Activated naive CD4-positive, alpha-beta T cell treated with anti-CD3 and anti-CD28 coated beads, Interleukin-2, amount 50 U/mL, for 72 hours (primary cell): ENCODE data around the gene KRT77. TPM values are rescaled to one million over a fixed set of nuclear protein-coding genes. Genes with fewer than 3 reads are reported as not detected.
A peak's percentile ranks its signal among the peaks of the same experiment; 100 is the strongest.

Experiments
- ATAC-seq, 2 donors: fragments of 150-1000 bp; cut with Tn5 transposase; 2 replicates each; pipeline ENCODE4 v1.10.0; 2021; ENCODE audit warnings: mild to moderate bottlenecking in 2 of 2, moderate library complexity in 2 of 2
- DNase-seq, 2 donors: peaks; one replicate each; pipeline ENCODE4 v3.0.0; 2021 to 2022; ENCODE audit warnings: low spot score in 2 of 2
- H3K27ac Mint-ChIP-seq, 2 donors: one replicate each; pipeline ENCODE4 v1.8.0; 2022; ENCODE audit warnings: mild to moderate bottlenecking in 2 of 2, mixed read lengths in 2 of 2
- H3K36me3 Mint-ChIP-seq, 2 donors: one replicate each; pipeline ENCODE4 v1.8.0; 2022; ENCODE audit warnings: mixed read lengths in 2 of 2
- H3K9me3 Mint-ChIP-seq, 2 donors: one replicate each; pipeline ENCODE4 v1.8.0; 2022; ENCODE audit warnings: mixed read lengths in 2 of 2
- total RNA-seq, 2 donors: library from RNA; stranded (reverse); gene quantifications; one replicate each; pipeline ENCODE4 v1.2.3, GENCODE V29; 2022

Gene KRT77
- total RNA-seq, 2 donors from 2014 or later, result not detected

DNA sequence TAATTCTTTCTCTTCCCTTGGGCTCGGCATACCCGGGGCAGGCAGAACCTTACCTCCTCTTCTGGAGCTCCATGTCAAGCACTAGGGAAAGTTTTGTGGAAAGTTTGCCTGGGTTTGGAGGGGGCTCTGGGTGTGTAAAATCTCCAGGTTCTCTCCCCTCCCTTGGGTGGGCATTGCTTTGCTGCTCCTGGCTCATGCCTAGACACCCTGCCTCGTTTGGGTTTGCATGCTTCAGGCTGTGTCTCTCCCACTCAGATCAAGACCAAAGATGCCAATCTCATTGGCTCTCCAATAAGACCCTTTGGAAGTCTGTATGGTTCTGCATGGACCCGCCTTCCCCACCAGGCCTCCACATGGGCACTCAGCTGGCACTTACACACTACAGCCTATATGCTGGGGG, 45.1 kb downstream of the KRT77 start:
- ATAC-seq (no peak), DNase-seq (no peak)
- H3K36me3 Mint-ChIP-seq, result no peaks in the 10 kb centered on the region
- no peaks in the 10 kb centered on the region for H3K9me3 Mint-ChIP-seq
- H3K27ac Mint-ChIP-seq, result no peak overlapping the region

DNA sequence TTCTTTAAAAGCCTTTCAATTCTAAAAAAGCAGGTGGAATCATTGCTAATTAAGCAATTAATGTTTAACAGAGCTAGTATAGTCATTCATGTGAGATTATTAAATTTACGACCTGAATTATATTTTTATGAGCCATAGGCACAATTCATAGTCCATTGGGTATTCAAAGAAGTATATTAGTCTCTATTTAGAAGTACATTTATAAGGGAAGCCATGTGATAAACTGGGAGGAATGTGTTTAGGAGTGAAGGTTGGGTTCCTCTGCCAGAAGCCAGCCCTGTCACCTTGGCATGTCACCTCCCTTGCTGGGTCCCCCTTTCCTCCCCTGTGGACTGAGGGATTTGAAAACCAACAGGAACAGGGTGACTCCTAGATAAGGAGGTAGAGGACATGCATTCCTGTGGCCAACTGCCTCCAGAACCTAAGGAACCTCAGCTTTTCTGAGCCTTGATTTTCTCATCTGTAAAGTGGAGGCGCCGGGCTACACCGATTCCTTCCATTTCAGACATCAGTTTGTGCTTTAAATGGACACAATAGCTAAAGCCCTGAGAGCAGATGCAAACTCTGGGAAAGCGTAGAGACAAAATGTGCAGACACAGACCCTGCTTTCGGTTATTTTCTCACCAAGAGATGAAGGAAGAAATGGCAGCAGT, 45.9 kb downstream of the KRT77 start:
- ATAC-seq, result no peak

DNA sequence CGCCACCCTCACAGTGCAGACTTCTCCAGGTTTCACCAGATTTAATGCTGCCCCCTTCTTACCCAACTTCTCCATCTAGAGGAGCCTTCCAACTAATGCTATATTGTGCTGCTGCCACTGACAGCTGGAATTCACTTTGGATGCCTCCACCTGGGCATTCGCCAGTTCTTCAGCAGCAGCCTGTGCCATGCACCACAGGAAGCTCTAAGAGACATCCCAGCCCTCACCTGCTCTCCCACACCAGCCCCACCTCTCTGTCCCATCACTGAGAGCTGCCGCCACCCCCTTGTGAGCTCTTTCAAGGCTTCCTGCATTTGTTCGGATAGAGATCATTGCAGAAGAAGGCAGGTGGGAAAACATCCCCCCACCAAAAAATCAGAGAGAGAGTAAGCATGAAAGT, 46.7 kb downstream of the KRT77 start:
- no peak for DNase-seq
- no peak for ATAC-seq
- H3K36me3 Mint-ChIP-seq, result no peaks in the 10 kb centered on the region
- H3K9me3 Mint-ChIP-seq, result no peaks in the 10 kb centered on the region
- H3K27ac Mint-ChIP-seq, result peak overlapping the region in 1 of 2 donors; percentile 43

More for the DNA sequence above, 45.9 kb downstream of the KRT77 start:
- Mint-ChIP-seq H3K9me3 (no peaks in the 10 kb centered on the region), H3K27ac (peak overlapping the region in 1 of 2 donors; percentile 43), H3K36me3 (no peaks in the 10 kb centered on the region)
- DNase-seq, result no peak

DNA sequence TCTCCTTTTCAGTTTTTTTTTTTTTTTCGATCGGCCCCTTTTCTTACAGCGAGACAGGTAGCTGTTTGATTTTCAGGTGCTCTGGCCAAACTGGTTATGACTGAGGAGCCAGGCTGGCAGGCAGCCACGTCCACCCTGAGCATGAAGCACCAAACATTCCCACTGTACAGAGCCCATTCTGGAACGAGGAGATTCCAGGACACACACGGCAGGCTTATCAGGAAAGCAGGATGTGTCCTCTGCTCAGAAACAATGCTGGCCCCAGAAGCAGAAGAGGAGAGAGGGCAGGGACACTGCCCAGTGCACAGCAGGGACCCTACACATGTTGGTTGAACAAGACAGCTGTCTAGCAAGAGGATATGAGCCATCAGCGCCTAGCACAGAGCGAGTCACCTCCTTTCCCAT, 47.6 kb downstream of the KRT77 start:
- Mint-ChIP-seq H3K9me3 (no peaks in the 10 kb centered on the region), H3K36me3 (no peaks in the 10 kb centered on the region), H3K27ac (peak overlapping the region in 1 of 2 donors; percentile 79)
- no peak for DNase-seq
- ATAC-seq, result no peak

DNA sequence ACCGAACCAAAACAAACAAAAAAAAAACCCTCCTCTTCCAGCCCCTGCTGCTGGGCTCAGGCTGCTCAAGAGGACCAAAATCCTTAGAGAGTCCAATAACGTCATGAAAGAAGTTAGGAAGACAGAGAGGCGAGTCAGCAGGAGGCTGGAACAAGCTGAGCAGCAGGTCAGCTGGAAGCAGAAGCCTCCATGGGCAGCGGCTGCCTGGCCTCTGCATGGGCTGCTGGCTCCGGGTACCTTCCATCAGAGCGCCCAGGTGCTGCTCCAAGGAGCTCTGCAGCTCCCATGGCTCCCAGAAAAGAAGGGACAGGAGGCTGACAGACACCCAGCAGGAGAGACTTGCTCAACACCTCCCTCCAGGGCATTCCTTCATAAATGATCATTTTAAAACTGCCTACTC, 48.1 kb downstream of the KRT77 start:
- DNase-seq (no peak), ATAC-seq (no peak)
- H3K36me3 Mint-ChIP-seq, result no peaks in the 10 kb centered on the region
- no peak overlapping the region for H3K27ac Mint-ChIP-seq
- H3K9me3 Mint-ChIP-seq, result no peaks in the 10 kb centered on the region

DNA sequence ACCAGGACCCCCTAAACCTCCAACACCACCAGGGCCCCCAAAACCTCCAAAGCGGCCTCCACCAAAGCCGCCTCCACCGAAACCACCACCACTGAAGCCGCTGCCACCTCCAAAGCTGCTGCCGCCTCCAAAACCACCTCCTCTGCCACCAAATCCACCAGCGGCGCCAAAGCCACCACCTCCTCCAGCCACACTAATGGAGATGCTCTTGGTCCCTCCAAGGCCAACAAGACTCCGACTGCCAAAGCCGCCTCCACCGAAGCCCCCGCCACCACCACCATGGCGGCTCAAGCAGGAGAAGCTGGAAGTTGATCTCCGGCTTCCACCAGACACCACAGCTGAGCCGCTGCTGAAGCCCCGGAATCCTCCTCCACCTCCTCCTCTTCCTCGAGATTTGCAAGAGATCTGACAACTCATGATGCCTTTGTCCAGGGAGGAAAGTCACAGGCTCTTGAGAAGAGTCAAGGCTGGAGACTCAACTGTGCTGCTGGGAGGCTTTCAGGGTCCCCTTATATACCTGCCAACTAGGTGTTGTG, 51.5 kb downstream of the KRT77 start, which contains the start of gene KRT2:
KRT2 (minus strand) TSS at position 486 of the 536 bp plus-strand sequence; CDS start at position 417, 69 bp downstream.
- no peak within 1 kb of the TSS for H3K27ac Mint-ChIP-seq
- H3K36me3 Mint-ChIP-seq, result no peaks in the 10 kb centered on the region
- DNase-seq (no peak), ATAC-seq (no peak)
- no peaks in the 10 kb centered on the region for H3K9me3 Mint-ChIP-seq

DNA sequence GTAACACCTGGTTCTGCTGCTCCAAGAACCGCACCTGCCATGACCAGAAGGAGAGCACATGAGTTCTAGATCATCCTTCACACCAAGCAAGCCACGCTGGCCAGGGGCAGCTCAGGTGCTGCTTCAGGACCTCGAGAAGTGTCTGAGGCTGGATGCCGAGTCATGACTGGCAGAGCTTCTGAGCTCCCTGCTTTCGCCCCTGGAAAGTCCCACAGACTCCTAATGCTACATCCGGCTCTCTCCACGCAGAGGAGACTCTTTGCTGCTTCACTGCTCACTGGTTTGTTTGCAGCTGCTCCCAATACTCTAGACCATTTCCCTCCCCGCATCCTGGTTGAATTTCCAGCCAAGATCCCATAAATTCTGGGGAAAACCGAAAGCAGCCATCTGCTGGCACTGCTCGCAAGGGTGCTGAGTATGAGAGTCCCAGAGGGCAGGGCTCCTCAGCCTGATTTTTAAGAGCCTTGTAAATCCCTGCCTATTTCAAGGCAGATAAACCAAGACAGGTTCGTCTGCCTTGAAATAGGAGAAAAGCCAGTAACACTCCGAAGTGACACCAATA, 52.7 kb downstream of the KRT77 start:
- no peak for DNase-seq
- no peaks in the 10 kb centered on the region for H3K9me3 Mint-ChIP-seq
- no peaks in the 10 kb centered on the region for H3K36me3 Mint-ChIP-seq
- H3K27ac Mint-ChIP-seq, result no peak overlapping the region
- no peak for ATAC-seq

DNA sequence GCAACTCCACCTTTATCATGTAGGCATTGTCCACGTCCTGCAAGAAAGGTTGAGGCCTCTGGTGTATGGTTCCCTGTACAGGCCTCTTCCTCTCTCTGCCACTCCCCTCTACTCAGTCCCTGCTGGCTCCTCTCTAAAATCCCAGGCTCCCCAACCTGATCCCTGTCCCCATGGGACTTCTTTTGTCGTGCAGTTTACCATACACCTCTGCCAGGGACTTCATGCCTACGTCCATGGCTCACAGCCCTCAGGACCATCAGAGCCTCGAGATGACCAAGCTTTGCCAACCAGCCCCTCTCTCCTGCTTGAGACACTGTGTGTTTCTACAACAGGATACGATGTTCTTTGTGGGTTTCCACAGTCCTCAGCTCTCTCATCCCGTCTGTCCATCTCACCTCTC, 54.3 kb downstream of the KRT77 start:
- Mint-ChIP-seq H3K36me3 (no peaks in the 10 kb centered on the region), H3K9me3 (no peaks in the 10 kb centered on the region), H3K27ac (no peak overlapping the region)
- ATAC-seq, result no peak
- DNase-seq, result no peak

DNA sequence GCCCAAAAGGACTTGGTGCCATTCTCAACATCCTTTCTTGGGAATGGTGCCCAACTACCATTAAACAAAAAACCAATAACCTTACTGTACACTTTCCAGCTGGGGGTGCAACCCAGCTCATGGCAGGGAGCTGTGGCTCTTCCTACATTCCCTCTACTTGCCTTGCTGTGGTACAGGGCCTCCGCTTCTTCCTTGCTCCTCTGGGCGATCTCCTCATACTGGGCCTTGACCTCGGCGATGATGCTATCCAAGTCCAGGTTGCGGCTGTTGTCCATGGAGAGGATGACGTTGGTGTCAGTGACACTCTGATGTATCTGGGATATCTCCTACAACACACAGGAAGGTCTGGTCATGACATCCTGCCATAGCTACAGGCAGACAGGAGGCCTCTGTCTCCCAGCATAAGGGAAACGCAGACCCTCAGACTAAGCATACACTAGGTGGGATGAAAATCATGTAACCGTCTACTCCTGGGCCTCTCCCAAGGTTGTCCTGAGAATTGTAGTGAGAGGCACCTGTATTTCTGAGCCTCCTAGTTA, 55.2 kb downstream of the KRT77 start:
- DNase-seq (no peak), ATAC-seq (no peak)
- no peak overlapping the region for H3K27ac Mint-ChIP-seq
- no peaks in the 10 kb centered on the region for H3K36me3 Mint-ChIP-seq
- no peaks in the 10 kb centered on the region for H3K9me3 Mint-ChIP-seq

DNA sequence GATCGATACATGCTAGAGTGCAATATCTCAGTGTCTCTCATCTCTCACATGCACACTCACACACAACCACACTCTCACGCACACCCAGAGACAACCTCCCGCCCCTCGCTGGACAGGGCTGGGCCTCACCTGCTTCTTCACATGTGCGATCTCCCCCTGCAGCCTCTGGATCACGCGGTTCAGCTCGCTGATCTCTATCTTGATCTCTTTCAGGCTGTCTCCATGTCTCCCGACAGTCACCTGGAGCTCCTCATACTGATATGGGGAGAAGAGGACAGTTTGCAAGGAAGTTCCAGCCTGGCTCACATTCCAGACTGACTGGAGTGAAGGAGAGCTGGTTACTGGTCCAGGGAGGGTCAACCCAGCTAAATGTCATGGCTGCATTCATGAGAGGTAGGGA, 55.7 kb downstream of the KRT77 start:
- DNase-seq (no peak), ATAC-seq (no peak)
- Mint-ChIP-seq H3K9me3 (no peaks in the 10 kb centered on the region), H3K36me3 (no peaks in the 10 kb centered on the region), H3K27ac (no peak overlapping the region)

DNA sequence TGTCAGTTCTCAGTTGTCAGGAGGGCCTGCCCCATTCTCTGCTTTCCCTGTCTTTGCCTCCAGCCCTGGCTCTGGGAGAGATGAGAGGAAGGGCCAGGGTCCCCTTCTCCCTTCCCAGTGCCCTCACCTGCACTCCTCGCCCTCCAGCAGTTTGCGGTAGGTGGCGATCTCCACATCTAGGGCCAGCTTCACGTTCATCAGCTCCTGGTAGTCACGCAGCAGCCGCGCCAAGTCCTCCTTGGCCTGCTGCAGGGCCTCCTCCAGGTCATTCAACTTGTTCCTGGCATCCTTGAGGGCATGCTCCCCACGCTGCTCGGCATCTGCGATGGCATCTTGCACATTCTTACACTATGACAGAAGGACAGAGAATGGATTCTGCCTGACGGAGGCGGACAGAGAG, 56.7 kb downstream of the KRT77 start:
- ATAC-seq (no peak), DNase-seq (no peak)
- H3K27ac Mint-ChIP-seq, result peak overlapping the region; percentile 11 to 77

DNA sequence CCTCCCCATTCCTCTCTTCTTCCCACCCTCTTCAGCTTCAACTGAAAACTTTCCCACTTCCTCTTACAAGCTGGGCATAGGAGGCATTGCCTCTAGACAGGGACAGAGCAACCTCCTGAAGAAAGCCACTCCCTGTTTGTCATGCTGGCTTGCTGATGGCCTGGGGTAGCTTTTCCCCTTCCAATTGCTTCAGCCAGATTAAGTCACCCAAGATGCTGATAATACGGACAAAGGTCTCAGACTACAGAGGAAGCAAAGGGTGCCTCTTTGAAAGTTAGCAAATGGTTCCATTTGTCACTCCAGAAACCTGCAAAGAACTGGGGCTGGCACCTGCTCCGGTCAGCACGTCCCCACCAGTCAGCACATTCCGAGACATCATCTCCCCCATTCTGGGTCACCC, 57.3 kb downstream of the KRT77 start:
- no peak for DNase-seq

More for the DNA sequence above, 56.7 kb downstream of the KRT77 start:
- Mint-ChIP-seq H3K9me3 (no peaks in the 10 kb centered on the region), H3K36me3 (peaks cover 0 to 4% of the 10 kb centered on the region in 2 donors)

DNA sequence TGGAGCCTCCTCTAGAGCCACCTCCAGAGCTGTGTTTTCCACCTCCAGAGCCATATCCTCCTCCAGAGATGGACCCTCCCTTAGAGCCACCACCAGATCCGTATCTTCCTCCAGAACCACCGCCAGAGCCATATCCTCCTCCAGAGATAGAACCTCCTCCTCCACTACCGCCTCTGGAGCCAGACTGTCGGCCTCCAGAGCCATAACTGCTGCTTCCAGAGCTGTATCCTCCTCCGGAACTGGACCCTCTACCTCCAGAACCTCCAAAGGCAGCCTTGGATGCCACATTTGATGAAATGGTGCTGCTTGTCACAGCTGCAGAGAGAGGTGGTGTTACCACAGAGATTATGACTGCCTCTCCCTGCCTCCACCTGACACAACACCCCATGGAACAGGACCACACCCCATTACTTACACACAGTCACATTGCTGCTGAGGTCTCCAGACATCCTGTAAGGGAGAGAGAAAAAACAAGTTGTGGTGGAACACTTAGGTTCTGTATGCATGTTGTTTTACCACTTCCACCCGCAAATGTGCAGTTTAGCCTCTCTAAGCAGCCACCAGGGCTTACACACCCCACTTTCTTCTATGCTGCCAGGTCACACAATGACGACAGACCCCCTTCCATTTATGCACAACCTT, 58.1 kb downstream of the KRT77 start:
- Mint-ChIP-seq H3K9me3 (no peaks in the 10 kb centered on the region), H3K36me3 (peaks cover 0 to 4% of the 10 kb centered on the region in 2 donors), H3K27ac (peak overlapping the region in 1 of 2 donors; percentile 49)
- ATAC-seq (peak; percentile 84 to 94), DNase-seq (no peak)

More for the DNA sequence above, 57.3 kb downstream of the KRT77 start:
- Mint-ChIP-seq H3K9me3 (no peaks in the 10 kb centered on the region), H3K36me3 (peaks cover 0 to 4% of the 10 kb centered on the region in 2 donors), H3K27ac (peak overlapping the region; percentile 49 to 81)
- no peak for ATAC-seq

DNA sequence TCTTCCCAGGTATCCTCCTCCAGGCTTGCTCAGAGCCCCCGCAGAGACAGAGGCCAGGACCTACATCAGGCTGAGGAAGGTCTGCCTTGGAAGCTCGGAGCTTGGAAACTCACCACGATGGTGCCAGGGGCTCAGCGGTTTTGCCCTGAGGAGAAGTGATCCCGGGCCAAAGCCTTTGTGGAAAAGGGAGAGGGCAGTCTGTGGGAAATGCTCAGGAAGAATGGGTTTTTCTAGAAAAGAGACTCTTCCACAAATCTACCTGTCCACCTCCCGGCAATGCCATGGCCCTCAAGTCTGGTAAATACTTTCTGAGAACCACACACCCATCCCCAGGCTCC, 59.3 kb downstream of the KRT77 start:
- no peak for DNase-seq

DNA sequence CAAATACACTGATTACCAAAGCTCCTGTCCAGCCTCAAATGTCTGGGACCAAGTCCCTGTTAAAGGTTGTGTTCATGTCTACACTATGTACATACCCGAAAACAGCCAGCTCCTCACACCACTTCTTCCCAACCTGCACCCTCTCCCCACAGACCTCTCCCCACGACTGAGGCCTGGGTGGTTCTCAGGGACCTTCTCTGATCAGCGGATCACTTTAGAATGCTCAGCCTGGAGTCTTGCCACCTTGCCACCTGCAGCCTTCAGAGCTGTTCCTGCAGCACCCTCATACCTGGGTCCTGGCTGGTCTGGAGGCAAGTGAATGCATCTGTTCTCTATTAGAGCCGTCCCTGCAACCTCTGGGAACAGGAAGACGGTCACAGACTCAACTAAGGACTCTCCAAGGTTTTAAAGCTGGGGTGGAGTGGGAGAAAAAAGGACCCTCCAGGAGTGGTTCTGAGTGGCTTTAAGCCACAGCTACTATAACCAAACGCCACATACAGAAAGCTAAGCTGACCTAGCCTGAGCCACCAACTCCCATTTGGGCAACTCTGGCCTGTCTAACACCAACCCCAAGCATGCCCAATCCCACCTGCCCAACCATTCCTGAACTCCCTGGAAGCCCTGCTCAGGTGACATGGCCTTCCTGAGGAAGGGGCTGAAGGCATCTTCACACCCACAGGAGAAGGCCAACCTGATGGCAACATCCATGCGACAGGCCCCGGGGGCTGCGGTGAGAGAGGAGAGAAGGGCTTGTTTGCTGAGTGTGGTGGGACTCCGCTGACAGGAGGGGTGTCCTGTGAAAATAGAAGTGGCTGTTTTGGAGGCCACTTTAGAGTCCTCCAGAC, 59.9 kb downstream of the KRT77 start:
- H3K9me3 Mint-ChIP-seq, result no peaks in the 10 kb centered on the region
- no peak overlapping the region for H3K27ac Mint-ChIP-seq
- H3K36me3 Mint-ChIP-seq, result peaks cover 0 to 4% of the 10 kb centered on the region in 2 donors
- ATAC-seq, result no peak
- no peak for DNase-seq

More for the DNA sequence above, 59.3 kb downstream of the KRT77 start:
- peaks cover 0 to 4% of the 10 kb centered on the region in 2 donors for H3K36me3 Mint-ChIP-seq
- no peak for ATAC-seq
- no peak overlapping the region for H3K27ac Mint-ChIP-seq
- no peaks in the 10 kb centered on the region for H3K9me3 Mint-ChIP-seq

DNA sequence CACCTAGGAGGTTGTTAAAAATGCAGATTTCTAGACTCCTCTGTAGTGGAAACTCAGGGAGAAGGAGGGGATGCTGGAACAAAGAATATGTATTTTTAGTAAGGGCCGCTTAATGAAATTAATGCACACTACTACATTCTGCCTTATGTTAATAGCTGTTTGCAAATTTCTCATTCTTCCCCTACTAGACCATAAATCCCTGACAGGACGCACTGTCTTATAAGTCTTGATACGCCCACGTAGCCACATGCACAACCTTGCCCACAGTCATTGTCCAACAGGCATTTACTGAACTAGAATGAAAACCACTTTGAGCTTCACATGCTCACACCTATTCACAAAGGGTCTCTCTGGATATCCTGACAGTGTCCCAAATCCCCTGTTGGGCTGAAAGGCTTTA, 61.9 kb downstream of the KRT77 start:
- Mint-ChIP-seq H3K27ac (peak overlapping the region in 1 of 2 donors; percentile 68), H3K36me3 (peaks cover 0 to 4% of the 10 kb centered on the region in 2 donors), H3K9me3 (no peaks in the 10 kb centered on the region)
- ATAC-seq (no peak), DNase-seq (no peak)
